ENCODE data around the gene EML4. TPM values are rescaled to one million over a fixed set of nuclear protein-coding genes. Genes with fewer than 3 reads are reported as not detected.
A peak's percentile ranks its signal among the peaks of the same experiment; 100 is the strongest.

The EML4 gene
- total and polyA plus RNA-seq, 2 of the 13 experiments (the other 11 are each of a cell fraction or from before 2014, with no cell fraction given) = 243 to 476 TPM

DNA sequence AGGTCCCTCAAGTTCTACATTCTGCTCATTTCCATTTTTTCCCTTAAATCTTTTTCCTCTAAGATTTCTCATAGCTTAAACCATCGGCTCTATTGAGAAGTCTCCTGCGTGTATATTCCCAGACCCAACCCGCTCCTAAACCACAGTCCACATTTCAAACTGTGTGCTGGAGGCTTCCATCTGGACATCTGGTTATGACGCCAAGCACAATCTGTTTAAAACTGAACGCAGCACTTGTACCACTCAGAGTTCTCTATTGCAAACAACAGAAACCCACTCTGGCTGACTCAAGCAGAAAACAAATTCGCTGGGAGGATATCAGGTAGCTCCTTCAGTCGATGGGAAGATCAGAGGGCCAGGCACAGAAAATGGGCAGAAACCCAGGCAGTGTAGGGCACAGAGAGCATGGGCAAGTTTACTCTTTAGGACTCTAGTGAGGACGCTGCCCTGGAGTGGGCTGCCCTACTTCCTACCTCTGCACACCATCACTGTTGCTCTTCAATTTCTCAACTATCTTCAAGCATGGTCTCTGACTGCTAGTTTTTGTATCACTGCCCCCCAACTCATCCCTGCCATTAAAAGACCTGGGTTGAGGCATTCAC is 5.6 kb upstream of the EML4 start:
- WGBS (ENCODE audit: low lambda C conversion rate) = 90% methylated on average over 8 of the region's 8 CpGs
- Histone ChIP-seq H3K9ac (ENCODE audit: insufficient read depth, low read depth, low read length) (no peak overlapping the region), H3K27me3 (ENCODE audit: control insufficient read depth in 1 of 2, insufficient read depth in 2 of 2, low read length in 2 of 2) (no peaks in the 10 kb centered on the region), H3K9me3 (ENCODE audit: low read length) (no peaks in the 10 kb centered on the region), H3K4me3 (replicated peaks in 1 of 3; ENCODE audit: insufficient read depth in 1 of 3, low read depth in 2 of 3, low read length in 3 of 3) (no peak overlapping the region), H3K79me2 (ENCODE audit: insufficient read depth, low read length) (peaks cover 3% of the 10 kb centered on the region), H2AFZ (ENCODE audit: low read length) (peak overlapping the region; percentile 1), H4K20me1 (ENCODE audit: insufficient read depth, low read length) (no peaks in the 10 kb centered on the region), H3K36me3 (replicated peaks in 1 of 2; ENCODE audit: control insufficient read depth in 1 of 2, insufficient read depth in 2 of 2, low read length in 2 of 2) (no peaks in the 10 kb centered on the region), H3K4me2 (ENCODE audit: low read depth, low read length) (no peak overlapping the region), H3K4me1 (ENCODE audit: insufficient read depth, low read length) (peaks cover 48% of the 10 kb centered on the region), H3K27ac (ENCODE audit: extremely low read length, insufficient read depth, low read length) (no peak overlapping the region)
- ChIA-PET POLR2A (interaction anchor here (0.8 to 1.8 kb wide), 4 partner anchors 22 to 57 kb away, joined by 3 read pairs; no protein-coding TSS in a partner anchor), CTCF (ENCODE audit: low intra/inter-chr PET ratio, low total read pairs) (no interaction called here)
- ATAC-seq = peak; percentile 44
- TF ChIP-seq, protein P1, sequence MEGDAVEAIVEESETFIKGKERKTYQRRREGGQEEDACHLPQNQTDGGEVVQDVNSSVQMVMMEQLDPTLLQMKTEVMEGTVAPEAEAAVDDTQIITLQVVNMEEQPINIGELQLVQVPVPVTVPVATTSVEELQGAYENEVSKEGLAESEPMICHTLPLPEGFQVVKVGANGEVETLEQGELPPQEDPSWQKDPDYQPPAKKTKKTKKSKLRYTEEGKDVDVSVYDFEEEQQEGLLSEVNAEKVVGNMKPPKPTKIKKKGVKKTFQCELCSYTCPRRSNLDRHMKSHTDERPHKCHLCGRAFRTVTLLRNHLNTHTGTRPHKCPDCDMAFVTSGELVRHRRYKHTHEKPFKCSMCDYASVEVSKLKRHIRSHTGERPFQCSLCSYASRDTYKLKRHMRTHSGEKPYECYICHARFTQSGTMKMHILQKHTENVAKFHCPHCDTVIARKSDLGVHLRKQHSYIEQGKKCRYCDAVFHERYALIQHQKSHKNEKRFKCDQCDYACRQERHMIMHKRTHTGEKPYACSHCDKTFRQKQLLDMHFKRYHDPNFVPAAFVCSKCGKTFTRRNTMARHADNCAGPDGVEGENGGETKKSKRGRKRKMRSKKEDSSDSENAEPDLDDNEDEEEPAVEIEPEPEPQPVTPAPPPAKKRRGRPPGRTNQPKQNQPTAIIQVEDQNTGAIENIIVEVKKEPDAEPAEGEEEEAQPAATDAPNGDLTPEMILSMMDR (CRISPR knock-in tag; IDR thresholded peaks at IDR 0.05) = no peak
- TF ChIP-seq, protein P2, sequence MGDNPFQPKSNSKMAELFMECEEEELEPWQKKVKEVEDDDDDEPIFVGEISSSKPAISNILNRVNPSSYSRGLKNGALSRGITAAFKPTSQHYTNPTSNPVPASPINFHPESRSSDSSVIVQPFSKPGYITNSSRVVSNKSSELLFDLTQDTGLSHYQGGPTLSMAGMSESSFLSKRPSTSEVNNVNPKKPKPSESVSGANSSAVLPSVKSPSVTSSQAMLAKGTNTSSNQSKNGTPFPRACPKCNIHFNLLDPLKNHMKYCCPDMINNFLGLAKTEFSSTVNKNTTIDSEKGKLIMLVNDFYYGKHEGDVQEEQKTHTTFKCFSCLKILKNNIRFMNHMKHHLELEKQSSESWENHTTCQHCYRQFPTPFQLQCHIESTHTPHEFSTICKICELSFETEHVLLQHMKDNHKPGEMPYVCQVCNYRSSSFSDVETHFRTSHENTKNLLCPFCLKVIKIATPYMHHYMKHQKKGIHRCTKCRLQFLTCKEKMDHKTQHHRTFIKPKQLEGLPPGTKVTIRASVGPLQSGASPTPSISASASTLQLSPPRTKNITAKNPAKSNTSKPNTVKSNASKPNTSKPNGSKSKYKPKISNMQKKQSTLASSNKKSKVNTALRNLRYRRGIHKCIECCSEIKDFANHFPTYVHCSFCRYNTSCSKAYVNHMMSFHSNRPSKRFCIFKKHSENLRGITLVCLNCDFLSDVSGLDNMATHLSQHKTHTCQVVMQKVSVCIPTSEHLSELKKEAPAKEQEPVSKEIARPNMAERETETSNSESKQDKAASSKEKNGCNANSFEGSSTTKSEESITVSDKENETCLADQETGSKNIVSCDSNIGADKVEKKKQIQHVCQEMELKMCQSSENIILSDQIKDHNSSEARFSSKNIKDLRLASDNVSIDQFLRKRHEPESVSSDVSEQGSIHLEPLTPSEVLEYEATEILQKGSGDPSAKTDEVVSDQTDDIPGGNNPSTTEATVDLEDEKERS (CRISPR knock-in tag; IDR thresholded peaks at IDR 0.05) = no peak
- no peak for TF ChIP-seq KLF15 (CRISPR knock-in tag; IDR thresholded peaks at IDR 0.05; ENCODE audit: borderline replicate concordance)
- TF ChIP-seq PAX8 (CRISPR knock-in tag; IDR thresholded peaks at IDR 0.05; ENCODE audit: borderline replicate concordance) = no peak
- no peak for TF ChIP-seq TCF7 (IDR thresholded peaks at IDR 0.05; ENCODE audit: low read depth)
- TF ChIP-seq, protein P3, sequence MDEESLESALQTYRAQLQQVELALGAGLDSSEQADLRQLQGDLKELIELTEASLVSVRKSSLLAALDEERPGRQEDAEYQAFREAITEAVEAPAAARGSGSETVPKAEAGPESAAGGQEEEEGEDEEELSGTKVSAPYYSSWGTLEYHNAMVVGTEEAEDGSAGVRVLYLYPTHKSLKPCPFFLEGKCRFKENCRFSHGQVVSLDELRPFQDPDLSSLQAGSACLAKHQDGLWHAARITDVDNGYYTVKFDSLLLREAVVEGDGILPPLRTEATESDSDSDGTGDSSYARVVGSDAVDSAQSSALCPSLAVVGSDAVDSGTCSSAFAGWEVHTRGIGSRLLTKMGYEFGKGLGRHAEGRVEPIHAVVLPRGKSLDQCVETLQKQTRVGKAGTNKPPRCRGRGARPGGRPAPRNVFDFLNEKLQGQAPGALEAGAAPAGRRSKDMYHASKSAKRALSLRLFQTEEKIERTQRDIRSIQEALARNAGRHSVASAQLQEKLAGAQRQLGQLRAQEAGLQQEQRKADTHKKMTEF (CRISPR knock-in tag; IDR thresholded peaks at IDR 0.05) = no peak
- no peak for TF ChIP-seq ZIK1 (CRISPR knock-in tag; IDR thresholded peaks at IDR 0.05; ENCODE audit: borderline replicate concordance, low read depth)
- no peak for TF ChIP-seq SIN3B (IDR thresholded peaks at IDR 0.05; ENCODE audit: low read length)
- TF ChIP-seq SAP130 (CRISPR knock-in tag; IDR thresholded peaks at IDR 0.05; ENCODE audit: low read depth) = no peak
- no peak for DNase-seq (ENCODE audit: low spot score)
- no TSS peak for BruUV-seq (replicated peaks)
- FAIRE-seq = no peak
- in situ Hi-C loops (cut with HindIII; ENCODE audit: extremely low pct_ligation_motif_present, low pct_unique_long_range_greater_than_20kb) = no loop called here
- intact Hi-C loops (cut with micrococcal nuclease; ENCODE audit: unreplicated experiment) = loop anchor here (2.0 kb wide), 1 partner anchor 13 kb away; no protein-coding TSS in a partner anchor

Data from HepG2 (cell line).